Activated T-cell treated with anti-CD3 and anti-CD28 coated beads, Interleukin-2, amount 50 U/mL, for 24 hours (primary cell): ENCODE results near the gene NOPCHAP1.

ENCODE experiments used
- DNase-seq: peaks from one replicate; pipeline ENCODE4 v3.0.0-alpha.2; 2020
- H3K27ac Mint-ChIP-seq: 2 replicates; pipeline ENCODE4 v1.8.0; 2020; ENCODE audit warnings: mild to moderate bottlenecking, mixed read lengths
- H3K27me3 Mint-ChIP-seq: 2 replicates; pipeline ENCODE4 v1.8.0; 2020; ENCODE audit warnings: mixed read lengths
- H3K36me3 Mint-ChIP-seq: 2 replicates; pipeline ENCODE4 v1.8.0; 2020; ENCODE audit warnings: low read depth, mixed read lengths
- H3K4me1 Mint-ChIP-seq: 2 replicates; pipeline ENCODE4 v1.8.0; 2020; ENCODE audit warnings: low read depth, mixed read lengths
- H3K4me3 Mint-ChIP-seq: 2 replicates; pipeline ENCODE4 v1.8.0; 2020; ENCODE audit warnings: mild to moderate bottlenecking, moderate library complexity, mixed read lengths
- H3K9me3 Mint-ChIP-seq: 2 replicates; pipeline ENCODE4 v1.8.0; 2020; ENCODE audit warnings: mixed read lengths

Gene NOPCHAP1

DNA sequence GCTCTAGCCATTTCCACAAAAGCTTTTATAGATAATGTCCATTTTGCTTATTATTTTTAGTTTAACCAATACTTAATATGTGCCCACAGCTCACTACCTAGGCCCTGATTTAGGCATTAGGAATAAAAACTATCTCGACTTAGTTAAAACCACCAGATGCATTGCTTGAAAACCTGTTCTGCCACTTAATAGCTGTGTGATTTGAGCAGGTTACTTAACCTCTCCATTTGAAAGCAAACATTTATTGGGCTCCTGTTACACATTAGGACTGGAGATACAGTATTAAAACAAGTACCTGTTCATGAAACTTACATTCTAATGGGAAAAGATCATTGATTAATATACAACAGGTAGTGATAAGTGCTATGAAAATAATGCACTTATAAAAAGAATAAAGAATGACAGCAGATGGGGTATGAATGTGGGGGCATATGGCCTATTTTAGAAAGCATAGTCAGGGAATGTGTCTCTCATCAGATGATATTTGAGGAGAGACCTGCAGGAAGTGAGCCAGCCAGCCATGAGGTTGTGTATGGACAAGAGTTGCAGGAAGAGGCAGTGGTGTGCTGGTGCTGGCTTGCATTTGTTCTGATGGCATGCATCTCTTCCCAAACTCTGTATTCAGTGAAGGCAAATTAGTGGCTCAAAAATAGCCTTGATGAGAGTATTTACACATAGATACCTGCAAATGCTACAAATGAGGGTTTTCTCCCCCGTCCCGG is 34.3 kb downstream of the NOPCHAP1 start:
- Mint-ChIP-seq H3K9me3 (no peaks in the 10 kb centered on the region), H3K4me3 (no peak overlapping the region), H3K36me3 (peaks cover 34% of the 10 kb centered on the region), H3K27me3 (no peaks in the 10 kb centered on the region), H3K27ac (no peak overlapping the region), H3K4me1 (no peaks in the 10 kb centered on the region)
- DNase-seq, result no peak

DNA sequence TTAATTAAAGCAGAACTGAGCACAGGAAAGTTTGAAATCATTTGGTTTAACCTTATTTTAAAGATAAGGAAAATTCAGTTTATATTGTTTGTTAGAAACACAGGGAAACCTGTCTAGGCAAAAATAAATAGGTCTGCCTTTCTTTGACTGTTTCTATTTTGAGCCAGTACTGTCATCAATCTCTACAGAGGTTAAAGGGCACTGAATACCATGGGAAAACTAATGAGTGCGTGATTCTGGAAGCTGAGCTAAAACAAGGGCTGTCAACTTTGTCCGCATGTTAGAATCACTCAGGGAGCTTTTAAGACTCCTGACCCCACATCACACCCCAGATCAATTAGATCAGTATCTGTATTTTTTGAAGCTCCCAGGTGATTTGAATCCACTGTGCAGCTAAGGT is 38.8 kb downstream of the NOPCHAP1 start:
- no peak for DNase-seq
- no peaks in the 10 kb centered on the region for H3K36me3 Mint-ChIP-seq
- no peaks in the 10 kb centered on the region for H3K9me3 Mint-ChIP-seq
- H3K4me1 Mint-ChIP-seq, result no peaks in the 10 kb centered on the region
- no peaks in the 10 kb centered on the region for H3K27me3 Mint-ChIP-seq
- H3K4me3 Mint-ChIP-seq, result no peak overlapping the region
- H3K27ac Mint-ChIP-seq, result no peak overlapping the region

DNA sequence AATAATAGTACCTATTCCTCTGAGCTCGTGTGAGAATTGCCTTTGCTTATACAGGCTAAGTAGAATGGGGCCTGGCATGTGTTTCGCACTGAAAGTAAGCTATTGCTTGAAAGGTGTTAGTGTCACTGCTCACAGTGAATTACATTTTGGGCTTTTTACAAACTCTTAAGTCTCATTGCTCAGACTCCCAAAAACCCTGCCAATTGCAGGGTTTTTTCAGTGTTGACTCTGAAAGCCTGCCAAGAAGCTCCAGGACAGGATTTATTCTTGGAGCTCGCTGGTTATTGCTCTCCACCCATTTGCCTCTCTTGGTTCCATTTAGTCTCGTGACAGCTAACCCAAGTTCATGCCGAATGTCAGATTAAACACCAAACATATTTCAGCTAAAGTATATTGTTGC is 39.8 kb downstream of the NOPCHAP1 start:
- Mint-ChIP-seq H3K27ac (no peak overlapping the region), H3K9me3 (no peaks in the 10 kb centered on the region), H3K4me1 (peaks cover 2% of the 10 kb centered on the region), H3K4me3 (no peak overlapping the region), H3K36me3 (no peaks in the 10 kb centered on the region), H3K27me3 (no peaks in the 10 kb centered on the region)
- no peak for DNase-seq

DNA sequence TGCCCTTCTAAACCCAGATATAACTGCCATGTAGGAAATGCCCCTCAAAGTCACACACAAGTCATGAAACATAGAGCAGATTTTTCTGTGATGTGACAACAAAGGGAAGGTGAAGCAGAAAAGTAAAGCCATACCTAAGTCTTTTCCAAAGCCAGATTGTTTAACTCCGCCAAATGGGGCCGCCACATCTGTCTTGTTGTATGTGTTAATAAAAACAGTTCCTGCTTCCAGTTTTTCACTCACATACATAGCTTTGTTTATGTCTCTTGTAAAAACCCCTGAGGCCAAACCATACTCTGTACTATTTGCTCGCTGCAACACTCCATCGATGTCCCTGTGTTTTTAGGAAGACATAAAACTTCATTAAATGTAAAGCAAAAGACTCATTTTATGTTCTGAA is 40.3 kb downstream of the NOPCHAP1 start:
- H3K36me3 Mint-ChIP-seq, result no peaks in the 10 kb centered on the region
- H3K27me3 Mint-ChIP-seq, result no peaks in the 10 kb centered on the region
- H3K27ac Mint-ChIP-seq, result no peak overlapping the region
- peaks cover 7% of the 10 kb centered on the region for H3K4me1 Mint-ChIP-seq
- no peak overlapping the region for H3K4me3 Mint-ChIP-seq
- no peak for DNase-seq
- H3K9me3 Mint-ChIP-seq, result no peaks in the 10 kb centered on the region

DNA sequence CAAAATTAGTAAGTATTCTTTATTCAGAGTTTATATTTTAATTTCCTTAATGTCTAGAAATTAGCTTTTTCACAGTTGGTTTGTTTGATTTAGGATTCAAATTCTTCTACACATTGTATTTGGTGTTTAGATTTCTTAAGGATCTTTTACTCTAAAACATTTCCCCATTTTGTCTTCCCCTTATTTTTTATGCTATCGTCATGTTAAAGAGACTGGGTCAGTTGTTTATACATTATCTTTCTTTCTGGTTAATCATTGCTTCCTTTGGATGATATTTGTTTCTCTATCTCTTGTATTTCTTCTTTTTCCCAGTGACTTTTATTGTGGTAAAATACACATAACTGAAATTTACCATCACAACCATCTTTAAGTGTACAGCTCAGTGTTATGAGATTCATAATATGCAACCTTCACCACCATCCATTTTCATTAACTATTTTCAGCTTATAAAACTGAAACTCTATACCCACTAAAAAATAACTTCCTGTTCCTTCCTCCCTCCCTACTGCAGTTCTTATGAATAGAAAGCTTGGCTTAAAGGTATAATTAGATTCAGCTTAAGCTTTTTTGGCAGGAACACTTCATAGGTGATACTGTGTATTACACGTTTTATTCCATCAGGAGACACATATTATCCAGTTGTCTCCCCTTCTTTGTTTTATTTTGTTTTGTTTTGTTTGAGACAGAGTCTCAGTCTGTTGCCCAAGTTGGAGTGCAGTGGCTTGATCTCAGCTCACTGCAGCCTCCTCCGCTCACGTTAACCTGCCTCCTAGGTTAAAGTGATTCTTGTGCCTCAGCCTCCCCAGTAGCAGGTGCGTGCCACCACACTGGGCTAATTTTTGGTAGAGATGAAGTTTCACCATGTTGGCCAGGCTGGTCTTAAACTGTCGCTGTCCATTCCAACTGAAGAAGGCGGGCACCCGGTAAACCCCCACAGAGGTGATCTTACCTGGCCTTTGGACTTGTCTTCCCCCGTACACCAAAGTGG is 45.0 kb downstream of the NOPCHAP1 start:
- H3K4me3 Mint-ChIP-seq, result no peak overlapping the region
- H3K4me1 Mint-ChIP-seq, result peaks cover 35% of the 10 kb centered on the region
- H3K27me3 Mint-ChIP-seq, result no peaks in the 10 kb centered on the region
- H3K27ac Mint-ChIP-seq, result peak overlapping the region; percentile 54
- H3K9me3 Mint-ChIP-seq, result no peaks in the 10 kb centered on the region
- H3K36me3 Mint-ChIP-seq, result no peaks in the 10 kb centered on the region
- DNase-seq, result no peak

DNA sequence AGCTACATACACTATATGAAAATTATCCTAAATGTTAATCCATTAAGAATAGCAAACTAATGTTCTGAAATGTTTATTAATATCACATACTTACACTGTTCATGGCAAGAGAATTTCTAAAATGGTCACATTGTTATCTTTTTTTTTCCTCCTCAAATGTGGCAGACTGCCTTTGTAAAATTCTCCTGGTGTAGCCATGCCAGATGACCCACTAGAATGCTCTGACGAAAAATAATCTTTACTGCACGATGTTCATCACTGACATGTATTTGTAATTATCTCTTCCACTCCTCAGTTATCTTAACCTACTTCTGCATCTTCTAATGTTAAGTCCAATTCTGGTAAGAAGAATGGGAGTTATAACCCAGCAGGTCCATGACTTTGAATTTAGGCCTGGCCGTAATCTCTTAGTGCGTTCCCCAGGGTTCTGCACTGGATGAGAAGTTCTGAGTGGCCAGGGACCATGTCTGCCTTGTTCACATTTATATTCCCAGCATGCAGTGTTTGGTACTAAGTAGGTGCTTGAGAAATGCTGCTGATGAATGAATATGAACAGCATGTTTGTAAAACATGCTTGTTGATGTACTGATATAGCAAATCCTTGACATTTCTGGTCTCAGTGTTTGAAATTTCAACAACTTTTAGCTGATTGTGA is 46.7 kb downstream of the NOPCHAP1 start:
- Mint-ChIP-seq H3K36me3 (no peaks in the 10 kb centered on the region), H3K4me1 (peaks cover 47% of the 10 kb centered on the region), H3K4me3 (no peak overlapping the region), H3K27ac (no peak overlapping the region), H3K9me3 (no peaks in the 10 kb centered on the region), H3K27me3 (no peaks in the 10 kb centered on the region)
- DNase-seq, result no peak

DNA sequence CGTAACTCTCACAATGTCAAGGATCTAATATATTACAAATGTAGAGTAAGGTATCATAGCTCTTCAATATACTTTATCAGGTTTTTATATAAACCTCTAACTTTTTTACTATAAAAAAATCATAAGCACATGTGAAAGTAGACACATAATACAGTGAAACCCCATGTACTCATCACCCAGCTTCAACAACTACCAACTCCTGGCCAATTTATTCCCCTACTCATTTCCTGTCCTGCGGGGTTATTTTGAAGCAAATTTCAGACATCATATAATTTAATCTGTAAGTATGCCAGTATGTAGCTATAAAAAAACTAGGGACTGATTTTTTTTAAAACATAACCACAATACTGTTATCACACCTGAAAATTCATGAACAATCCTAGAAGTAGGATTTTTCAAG is 47.7 kb downstream of the NOPCHAP1 start:
- Mint-ChIP-seq H3K9me3 (no peaks in the 10 kb centered on the region), H3K27ac (peak overlapping the region; percentile 82), H3K36me3 (no peaks in the 10 kb centered on the region)

More for the DNA sequence above, 47.7 kb downstream of the NOPCHAP1 start:
- DNase-seq, result no peak
- Mint-ChIP-seq H3K27me3 (no peaks in the 10 kb centered on the region), H3K4me3 (no peak overlapping the region), H3K4me1 (peaks cover 54% of the 10 kb centered on the region)
